Chondrocyte (in vitro differentiated cells): Measurements from ENCODE around the gene NUPR1. TPM values are rescaled to one million over a fixed set of nuclear protein-coding genes. Genes with fewer than 3 reads are reported as not detected.

Experiments
- DNase-seq: peaks from one replicate; pipeline ENCODE4 v3.0.0; 2021; ENCODE audit warnings: mixed read lengths, low spot score
- H3K27ac Mint-ChIP-seq: one replicate; pipeline ENCODE4 v1.8.0; 2021; ENCODE audit warnings: mild to moderate bottlenecking, moderate library complexity, mixed read lengths; ENCODE audit not compliant: unreplicated experiment
- H3K27me3 Mint-ChIP-seq: 2 replicates; pipeline ENCODE4 v1.8.0; 2021; ENCODE audit warnings: low read depth, mixed read lengths
- H3K36me3 Mint-ChIP-seq: 2 replicates; pipeline ENCODE4 v1.8.0; 2021; ENCODE audit warnings: low read depth, mixed read lengths
- H3K4me1 Mint-ChIP-seq: 2 replicates; pipeline ENCODE4 v1.8.0; 2021; ENCODE audit warnings: low read depth, mild to moderate bottlenecking, mixed read lengths
- H3K4me3 Mint-ChIP-seq: one replicate; pipeline ENCODE4 v1.8.0; 2021; ENCODE audit warnings: mild to moderate bottlenecking, moderate library complexity, mixed read lengths; ENCODE audit not compliant: unreplicated experiment
- H3K9me3 Mint-ChIP-seq: 2 replicates; pipeline ENCODE4 v1.8.0; 2021; ENCODE audit warnings: low read depth, mixed read lengths
- total RNA-seq: library from RNA; stranded (reverse); gene quantifications from 3 replicates; pipeline ENCODE4 v1.2.1, GENCODE V29; 2021
- TF ChIP-seq, protein P1 (sequence below): fragments of 200-600 bp; sonication (generic); IDR thresholded peaks from 2 replicates; pipeline ENCODE4 v1.5.0; 2021; ENCODE audit warnings: antibody characterized with exemption, mild to moderate bottlenecking, moderate library complexity

Gene NUPR1
- total RNA-seq, 1 donor from 2014 or later = 289 TPM

DNA sequence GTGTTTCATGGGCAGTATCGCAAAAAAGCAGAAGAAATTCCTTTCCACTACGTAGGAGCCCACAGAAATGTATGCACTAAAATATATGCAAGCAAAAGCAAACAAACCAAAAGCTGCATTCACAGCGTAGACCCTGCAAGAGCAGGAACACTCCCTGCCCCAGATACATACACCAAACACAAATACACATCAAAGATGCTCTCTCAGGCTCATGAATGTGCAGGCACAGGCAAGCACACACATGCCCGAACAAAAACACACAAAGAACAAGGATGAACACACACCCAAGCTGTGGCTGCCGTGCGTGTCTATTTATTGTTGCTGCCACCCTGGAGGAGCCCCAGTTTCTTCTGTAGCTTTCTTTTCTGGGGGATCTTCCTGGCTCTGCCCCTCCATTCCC, 1.7 kb downstream of the NUPR1 start:
- H3K36me3 Mint-ChIP-seq = peaks cover 28% of the 10 kb centered on the region
- H3K4me3 Mint-ChIP-seq = peak overlapping the region; percentile 95
- no peaks in the 10 kb centered on the region for H3K9me3 Mint-ChIP-seq
- no peaks in the 10 kb centered on the region for H3K27me3 Mint-ChIP-seq
- peak overlapping the region; percentile 99 for H3K27ac Mint-ChIP-seq
- TF ChIP-seq, protein P1, sequence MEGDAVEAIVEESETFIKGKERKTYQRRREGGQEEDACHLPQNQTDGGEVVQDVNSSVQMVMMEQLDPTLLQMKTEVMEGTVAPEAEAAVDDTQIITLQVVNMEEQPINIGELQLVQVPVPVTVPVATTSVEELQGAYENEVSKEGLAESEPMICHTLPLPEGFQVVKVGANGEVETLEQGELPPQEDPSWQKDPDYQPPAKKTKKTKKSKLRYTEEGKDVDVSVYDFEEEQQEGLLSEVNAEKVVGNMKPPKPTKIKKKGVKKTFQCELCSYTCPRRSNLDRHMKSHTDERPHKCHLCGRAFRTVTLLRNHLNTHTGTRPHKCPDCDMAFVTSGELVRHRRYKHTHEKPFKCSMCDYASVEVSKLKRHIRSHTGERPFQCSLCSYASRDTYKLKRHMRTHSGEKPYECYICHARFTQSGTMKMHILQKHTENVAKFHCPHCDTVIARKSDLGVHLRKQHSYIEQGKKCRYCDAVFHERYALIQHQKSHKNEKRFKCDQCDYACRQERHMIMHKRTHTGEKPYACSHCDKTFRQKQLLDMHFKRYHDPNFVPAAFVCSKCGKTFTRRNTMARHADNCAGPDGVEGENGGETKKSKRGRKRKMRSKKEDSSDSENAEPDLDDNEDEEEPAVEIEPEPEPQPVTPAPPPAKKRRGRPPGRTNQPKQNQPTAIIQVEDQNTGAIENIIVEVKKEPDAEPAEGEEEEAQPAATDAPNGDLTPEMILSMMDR = no peak
- no peak for DNase-seq
- H3K4me1 Mint-ChIP-seq = peaks cover 59% of the 10 kb centered on the region

DNA sequence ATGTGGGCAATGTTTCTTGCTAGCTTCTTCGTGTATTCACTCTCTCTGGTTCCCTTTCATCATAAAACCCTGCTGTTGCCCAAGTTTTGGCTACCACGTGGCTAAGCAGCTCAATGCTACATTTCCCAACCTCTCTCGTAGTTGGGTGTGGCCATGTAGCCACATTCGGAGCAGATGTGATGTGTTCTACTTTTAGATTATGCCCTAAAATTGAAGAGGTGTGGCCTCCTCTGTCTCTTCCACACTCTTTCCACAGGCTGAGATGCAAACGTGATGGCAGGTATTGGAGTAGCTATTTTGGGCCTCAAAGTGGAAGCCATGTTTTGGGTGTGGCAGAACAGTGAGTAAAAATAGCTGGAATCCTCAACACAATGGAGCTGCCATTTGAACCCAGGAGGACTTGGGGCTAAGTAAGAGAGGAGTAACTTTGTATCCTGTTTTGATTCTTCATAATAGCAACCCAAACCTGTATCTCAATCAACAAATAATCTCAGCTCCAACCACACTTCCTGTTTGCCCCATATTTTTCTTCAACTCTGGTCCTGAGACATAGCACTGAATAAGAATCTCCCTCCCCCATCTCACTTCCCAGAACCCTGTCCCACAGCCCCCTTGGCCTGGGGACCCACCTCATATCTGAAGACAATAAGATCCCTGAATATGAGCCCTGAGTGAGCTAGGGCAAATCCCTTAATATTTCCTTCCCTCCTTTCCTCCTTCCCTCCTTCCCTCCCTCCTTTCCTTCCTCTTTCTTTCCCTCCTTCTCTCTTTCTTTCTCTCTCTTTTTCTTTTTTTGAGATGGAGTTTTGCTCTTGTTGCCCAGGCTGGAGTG, 4.0 kb downstream of the NUPR1 start:
- no peaks in the 10 kb centered on the region for H3K27me3 Mint-ChIP-seq
- DNase-seq = no peak
- peak overlapping the region; percentile 69 for H3K27ac Mint-ChIP-seq
- H3K4me1 Mint-ChIP-seq = peaks cover 57% of the 10 kb centered on the region
- H3K4me3 Mint-ChIP-seq = peak overlapping the region; percentile 28
- TF ChIP-seq, protein P1 = no peak
- no peaks in the 10 kb centered on the region for H3K9me3 Mint-ChIP-seq
- H3K36me3 Mint-ChIP-seq = peaks cover 28% of the 10 kb centered on the region

DNA sequence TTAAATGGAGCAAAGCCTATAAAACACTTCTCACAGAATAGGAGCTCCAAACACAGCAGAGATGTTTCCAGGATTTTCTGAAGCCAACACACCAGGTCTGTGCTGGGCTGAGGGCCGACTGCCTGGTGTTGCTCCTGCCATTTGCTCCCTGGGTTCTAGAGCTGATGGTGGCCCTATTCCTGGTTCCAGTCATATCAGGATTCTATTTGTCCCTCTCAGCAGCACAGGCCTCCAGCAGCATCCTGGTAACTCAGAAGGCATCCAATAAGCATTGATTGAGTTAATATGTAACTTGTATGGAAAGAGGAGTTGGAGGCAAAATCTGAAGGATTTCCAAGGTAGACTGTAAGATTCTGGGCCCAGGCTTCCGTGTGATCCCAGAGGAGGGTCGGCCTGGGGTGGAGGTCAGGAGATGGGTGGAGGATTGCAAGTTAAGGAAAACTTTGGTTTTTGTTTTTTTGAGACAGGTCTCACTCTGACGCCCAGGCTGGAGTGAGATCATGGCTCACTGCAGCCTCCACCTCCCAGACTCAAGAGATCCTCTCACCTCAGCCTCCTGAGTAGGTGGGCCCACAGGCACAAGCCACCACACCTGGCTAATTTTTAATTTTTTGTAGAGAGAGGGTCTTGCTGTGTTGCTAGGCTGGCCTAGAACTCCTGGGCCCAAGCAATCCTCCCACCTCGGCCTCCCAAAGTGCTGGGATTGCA, 5.7 kb downstream of the NUPR1 start:
- no peak overlapping the region for H3K4me3 Mint-ChIP-seq
- TF ChIP-seq, protein P1 = no peak
- DNase-seq = no peak
- H3K27me3 Mint-ChIP-seq = no peaks in the 10 kb centered on the region
- H3K9me3 Mint-ChIP-seq = no peaks in the 10 kb centered on the region
- H3K4me1 Mint-ChIP-seq = peaks cover 40% of the 10 kb centered on the region
- H3K27ac Mint-ChIP-seq = peak overlapping the region; percentile 54
- peaks cover 24% of the 10 kb centered on the region for H3K36me3 Mint-ChIP-seq

DNA sequence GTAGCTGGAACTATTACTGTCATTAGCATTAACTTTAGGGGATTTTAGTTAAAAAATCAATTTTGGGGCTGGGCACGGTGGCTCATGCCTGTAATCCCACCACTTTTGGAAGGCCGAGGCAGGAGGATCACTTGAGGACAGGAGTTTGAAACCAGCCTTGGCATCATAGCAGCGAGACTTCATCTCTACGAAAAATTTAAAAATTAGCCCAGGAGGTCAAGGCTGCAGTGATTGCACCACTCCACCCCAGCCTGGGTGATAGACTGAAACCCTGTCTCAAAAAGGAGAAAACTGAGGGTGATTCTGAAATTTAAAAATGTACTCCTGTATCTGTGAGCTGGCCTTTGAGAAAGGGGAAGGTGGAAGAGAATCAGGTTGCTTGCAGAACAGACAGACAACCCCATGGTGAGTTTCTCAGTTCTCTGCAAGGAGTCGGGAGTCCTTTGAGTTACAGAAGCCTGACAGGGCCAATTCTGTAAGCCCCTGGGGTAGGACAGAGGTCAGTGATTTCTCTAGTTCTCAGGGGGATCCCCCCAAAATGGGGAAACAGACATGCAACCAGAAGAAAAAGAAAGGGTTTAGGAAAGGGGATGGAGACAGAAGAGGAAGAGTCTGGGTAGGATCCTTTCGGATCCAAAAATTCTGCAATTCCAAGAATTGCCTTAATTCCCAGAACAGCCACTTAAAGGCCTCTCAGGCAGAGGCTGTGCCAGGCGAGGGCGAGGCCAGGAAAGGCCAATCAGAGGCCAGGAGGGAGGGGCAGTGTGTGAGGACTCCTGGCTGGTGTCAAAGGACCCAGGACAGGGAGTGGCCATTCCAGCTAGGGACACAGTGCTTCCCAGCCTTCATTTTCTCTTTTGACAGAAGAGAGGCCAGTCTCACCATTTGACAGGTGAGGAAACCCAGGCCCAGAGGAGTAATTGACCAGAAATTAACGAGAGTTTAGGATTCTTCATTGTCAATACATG, 6.7 kb downstream of the NUPR1 start:
- Mint-ChIP-seq H3K27me3 (no peaks in the 10 kb centered on the region), H3K36me3 (peaks cover 14% of the 10 kb centered on the region), H3K9me3 (no peaks in the 10 kb centered on the region), H3K27ac (peak overlapping the region; percentile 81), H3K4me1 (peaks cover 30% of the 10 kb centered on the region), H3K4me3 (no peak overlapping the region)
- no peak for DNase-seq
- TF ChIP-seq, protein P1 = no peak

DNA sequence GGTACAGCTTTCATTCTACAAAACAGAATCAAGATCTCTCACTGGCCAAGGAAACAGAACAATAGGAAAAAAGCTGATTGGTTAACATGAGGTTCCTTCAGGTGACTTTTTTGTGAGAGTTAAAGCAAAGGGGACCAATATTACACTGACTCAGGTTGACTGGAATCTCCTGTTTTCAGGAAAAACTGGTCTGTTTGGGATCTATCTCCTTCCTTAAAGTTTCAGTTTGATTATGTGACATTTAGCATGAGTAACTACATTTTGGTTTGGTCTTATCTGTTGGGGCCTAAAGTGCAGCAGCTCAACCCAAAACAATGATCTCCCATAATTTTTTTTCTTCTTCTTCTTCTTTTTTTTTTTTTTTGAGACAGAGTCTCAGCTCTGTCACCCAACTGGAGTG, 9.7 kb downstream of the NUPR1 start:
- TF ChIP-seq, protein P1 = no peak
- H3K27ac Mint-ChIP-seq = no peak overlapping the region
- H3K27me3 Mint-ChIP-seq = no peaks in the 10 kb centered on the region
- H3K36me3 Mint-ChIP-seq = no peaks in the 10 kb centered on the region
- no peak for DNase-seq
- no peaks in the 10 kb centered on the region for H3K9me3 Mint-ChIP-seq
- H3K4me1 Mint-ChIP-seq = peaks cover 22% of the 10 kb centered on the region
- H3K4me3 Mint-ChIP-seq = no peak overlapping the region
